Erythroblast (primary cell): Measurements from ENCODE around the gene C1orf52.

ENCODE experiments used
- GATA1 ChIP-seq: IDR thresholded peaks from 2 replicates; pipeline ENCODE4 v1.6.1; 2011; ENCODE audit warnings: low read depth, mild to moderate bottlenecking, control low read depth, low read length, moderate library complexity
- POLR2A ChIP-seq: IDR thresholded peaks from 2 replicates; pipeline ENCODE4 v1.6.1; 2011; ENCODE audit warnings: mild to moderate bottlenecking, low read length

DNA sequence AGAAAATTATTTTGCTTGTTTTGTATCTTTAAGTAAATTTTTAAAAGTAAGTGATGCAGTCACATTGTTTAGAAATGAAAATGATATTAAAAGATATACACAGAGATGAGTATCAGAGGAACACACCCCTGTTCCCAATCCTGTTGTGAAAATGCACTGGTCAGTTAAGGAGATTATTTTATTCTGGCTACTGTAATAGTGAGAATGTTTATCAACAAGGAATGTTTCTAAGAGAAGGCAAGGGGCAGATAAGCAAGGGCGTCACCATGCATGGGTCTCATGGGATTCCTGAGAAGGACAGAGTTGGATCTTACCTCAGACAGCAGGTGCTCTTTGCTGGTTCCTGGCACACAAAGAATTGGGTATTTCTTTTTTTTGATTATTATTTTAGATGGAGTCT, 21.8 kb downstream of the C1orf52 start:
- TF ChIP-seq POLR2A = no peak
- TF ChIP-seq GATA1 = no peak
